ENCODE results near the gene FGD3. TPM values are rescaled to one million over a fixed set of nuclear protein-coding genes. Genes with fewer than 3 reads are reported as not detected.
A peak's percentile ranks its signal among the peaks of the same experiment; 100 is the strongest.
"Not testable (repeated sequence)": the region's sequence is repeated elsewhere in the genome, so short reads cannot be mapped to it uniquely, and the experiment has no call there.

Gene FGD3
- 10 to 100 TPM; 10.2 to 18.0 (median 10.4) TPM for total RNA-seq

DNA sequence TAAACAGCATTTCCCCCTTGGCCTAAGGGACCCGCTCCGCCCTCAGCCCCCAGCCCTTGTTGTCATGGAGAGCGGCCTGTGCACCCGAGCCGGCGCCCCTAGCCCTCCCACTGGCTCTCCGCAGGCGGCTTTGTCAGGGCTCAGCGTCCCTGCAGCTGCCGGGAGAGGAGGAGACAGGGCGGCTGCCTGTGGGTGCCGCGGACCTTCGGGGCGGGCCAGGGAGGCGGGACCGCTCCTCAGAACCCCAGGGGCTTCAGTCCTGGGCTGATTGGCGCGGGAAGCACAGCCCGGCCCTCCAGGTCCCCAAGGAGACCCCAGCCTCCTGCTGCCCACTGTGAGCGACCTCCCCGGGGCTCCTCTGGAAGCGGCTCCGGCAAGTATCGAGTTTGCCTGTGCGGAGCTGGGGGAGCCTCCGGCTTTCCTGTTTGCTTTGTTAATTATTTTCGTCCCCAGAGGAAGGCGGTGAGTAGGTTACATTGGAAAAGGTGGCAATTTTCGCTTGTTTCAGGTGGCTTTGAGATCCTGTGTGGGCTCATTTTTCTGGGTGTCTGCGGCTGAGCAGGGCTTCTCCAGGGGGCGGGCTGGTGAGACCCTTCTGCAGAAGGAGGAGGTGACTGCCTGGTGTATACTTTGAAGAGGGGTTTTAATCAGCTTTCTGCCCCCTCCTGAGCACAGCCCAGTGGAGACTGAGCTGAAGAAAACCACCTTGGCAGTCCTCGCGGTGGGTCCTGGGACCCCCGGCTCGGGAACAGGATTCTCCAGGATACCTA lies at the start of gene FGD3:
Gene FGD3 (plus strand): TSS at position 256 of the 770 bp plus-strand sequence. CDS start 28,734 bp downstream, outside the sequence.
- peak in 1 of 2 donors; percentile 50 for DNase-seq (ENCODE audit: low spot score in 2 of 2)
- no peaks in the 10 kb centered on the region for H3K4me1 ChIP-seq
- no peaks in the 10 kb centered on the region for H3K9me3 ChIP-seq
- intact Hi-C loops (cut with DNase I; ENCODE audit: low total_unique reads) = no loop called here
- H3K36me3 ChIP-seq = no peaks in the 10 kb centered on the region
- TF ChIP-seq, protein P1, sequence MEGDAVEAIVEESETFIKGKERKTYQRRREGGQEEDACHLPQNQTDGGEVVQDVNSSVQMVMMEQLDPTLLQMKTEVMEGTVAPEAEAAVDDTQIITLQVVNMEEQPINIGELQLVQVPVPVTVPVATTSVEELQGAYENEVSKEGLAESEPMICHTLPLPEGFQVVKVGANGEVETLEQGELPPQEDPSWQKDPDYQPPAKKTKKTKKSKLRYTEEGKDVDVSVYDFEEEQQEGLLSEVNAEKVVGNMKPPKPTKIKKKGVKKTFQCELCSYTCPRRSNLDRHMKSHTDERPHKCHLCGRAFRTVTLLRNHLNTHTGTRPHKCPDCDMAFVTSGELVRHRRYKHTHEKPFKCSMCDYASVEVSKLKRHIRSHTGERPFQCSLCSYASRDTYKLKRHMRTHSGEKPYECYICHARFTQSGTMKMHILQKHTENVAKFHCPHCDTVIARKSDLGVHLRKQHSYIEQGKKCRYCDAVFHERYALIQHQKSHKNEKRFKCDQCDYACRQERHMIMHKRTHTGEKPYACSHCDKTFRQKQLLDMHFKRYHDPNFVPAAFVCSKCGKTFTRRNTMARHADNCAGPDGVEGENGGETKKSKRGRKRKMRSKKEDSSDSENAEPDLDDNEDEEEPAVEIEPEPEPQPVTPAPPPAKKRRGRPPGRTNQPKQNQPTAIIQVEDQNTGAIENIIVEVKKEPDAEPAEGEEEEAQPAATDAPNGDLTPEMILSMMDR (IDR thresholded peaks at IDR 0.05) = no peak
- TF ChIP-seq POLR2A (IDR thresholded peaks at IDR 0.05) = no peak
- no peaks in the 10 kb centered on the region for H3K27me3 ChIP-seq
- peak within 1 kb of the TSS; percentile 32 to 77 (median 57) for H3K4me3 ChIP-seq
- no peak within 1 kb of the TSS for H3K27ac ChIP-seq

GRCh38 chr9:92905137-92905536 lies 42.2 kb upstream of the FGD3 start:
- H3K27ac ChIP-seq; H3K9me3 ChIP-seq; H3K4me3 ChIP-seq; intact Hi-C loops (cut with DNase I; ENCODE audit: low total_unique reads); H3K36me3 ChIP-seq; H3K27me3 ChIP-seq; H3K4me1 ChIP-seq; DNase-seq (ENCODE audit: low spot score in 2 of 2): not testable (repeated sequence)

DNA sequence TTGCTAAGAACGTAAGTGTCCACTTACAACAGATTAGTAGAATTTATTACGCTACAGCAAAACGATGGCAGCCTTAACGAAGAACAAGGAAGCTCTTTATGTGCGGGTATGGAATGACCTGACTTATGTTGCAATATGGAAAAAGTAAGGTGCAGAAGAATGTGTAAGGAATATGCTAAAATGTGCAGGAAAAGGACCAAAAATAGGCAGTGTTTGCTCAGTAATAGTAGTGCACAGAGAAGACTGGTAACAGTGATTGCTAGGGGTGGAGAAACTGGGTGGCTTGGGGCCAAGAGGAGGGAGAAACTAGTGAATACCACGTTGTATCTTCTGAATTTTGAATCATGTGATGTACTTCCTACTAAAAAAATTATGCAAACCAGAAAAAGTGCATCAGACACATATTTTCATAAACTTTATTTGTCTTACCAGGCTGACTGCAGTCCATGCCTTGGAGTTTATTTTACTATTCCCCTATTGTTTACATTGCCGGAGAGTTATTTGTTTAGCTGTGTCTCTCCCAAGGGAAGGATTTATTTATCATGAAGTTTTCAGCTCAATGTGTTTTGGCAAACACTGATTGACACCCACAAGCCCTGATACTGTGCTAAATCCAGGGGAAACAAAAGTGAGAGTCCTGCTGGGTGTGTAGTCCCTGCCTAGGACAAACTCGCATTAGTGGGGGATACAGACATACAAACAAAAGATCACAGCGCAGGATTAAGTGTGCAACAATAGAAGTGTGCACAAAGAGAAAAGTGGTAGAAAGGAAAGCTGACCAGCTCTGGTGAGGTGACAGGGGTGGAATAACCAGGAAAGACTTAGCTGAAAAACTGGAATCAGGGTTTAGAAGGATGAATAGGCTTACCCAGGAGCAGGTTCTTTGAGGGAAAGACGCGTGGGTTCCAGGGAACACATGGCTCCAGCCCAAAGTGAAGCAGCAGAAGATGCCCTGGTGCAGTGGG lies 35.5 kb upstream of the FGD3 start:
- Histone ChIP-seq H3K27me3 (peaks cover 0 to 6% of the 10 kb centered on the region in 2 donors), H3K4me1 (no peaks in the 10 kb centered on the region), H3K36me3 (no peaks in the 10 kb centered on the region), H3K9me3 (no peaks in the 10 kb centered on the region), H3K4me3 (peak overlapping the region in 1 of 3 donors; percentile 13), H3K27ac (no peak overlapping the region)
- intact Hi-C loops (cut with DNase I; ENCODE audit: low total_unique reads) = no loop called here
- TF ChIP-seq, protein P1 (IDR thresholded peaks at IDR 0.05) = no peak
- TF ChIP-seq POLR2AphosphoS5 (IDR thresholded peaks at IDR 0.05) (no peak), POLR2A (IDR thresholded peaks at IDR 0.05) (no peak)
- DNase-seq (ENCODE audit: low spot score in 2 of 2) = no peak

DNA sequence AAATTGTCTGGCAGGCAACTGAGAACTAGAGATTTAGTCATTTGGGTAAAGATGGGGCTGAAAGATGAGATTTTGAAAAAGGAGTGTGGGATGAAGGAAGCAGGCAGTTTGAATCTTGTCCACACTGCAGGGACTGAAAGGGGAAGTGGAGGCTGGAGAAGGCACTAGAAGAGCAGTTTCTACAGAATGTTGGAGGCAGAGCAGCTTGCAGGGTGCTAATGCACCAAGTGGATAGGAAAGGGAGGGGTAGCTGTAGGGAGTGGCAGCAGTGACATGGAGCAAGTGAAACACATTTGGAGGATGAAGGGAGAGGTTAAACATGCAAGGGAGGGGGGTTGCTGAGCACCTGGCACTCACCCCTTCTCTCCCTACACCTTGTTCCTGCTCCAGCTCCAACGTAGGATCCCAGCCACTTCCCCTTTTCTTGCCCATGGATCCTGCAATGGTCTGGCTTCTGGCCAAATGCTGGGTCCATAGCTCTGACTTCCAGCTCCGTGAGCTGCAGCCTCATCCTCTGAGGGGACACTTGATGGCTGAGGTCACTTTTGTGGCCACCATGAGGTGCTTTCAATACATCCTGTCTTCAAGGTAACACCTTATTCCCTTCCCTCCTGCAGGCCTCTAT lies 30.0 kb upstream of the FGD3 start:
- intact Hi-C loops (cut with DNase I; ENCODE audit: low total_unique reads) = loop anchor here (1.0 kb wide), 1 partner anchor 32 kb away; no protein-coding TSS in a partner anchor
- DNase-seq (ENCODE audit: low spot score in 2 of 2) = no peak
- Histone ChIP-seq H3K27ac (no peak overlapping the region), H3K4me1 (no peaks in the 10 kb centered on the region), H3K27me3 (peaks cover 0 to 6% of the 10 kb centered on the region in 2 donors), H3K36me3 (no peaks in the 10 kb centered on the region), H3K9me3 (no peaks in the 10 kb centered on the region), H3K4me3 (no peak overlapping the region)
- TF ChIP-seq POLR2AphosphoS5 (IDR thresholded peaks at IDR 0.05) = no peak
- TF ChIP-seq POLR2A (IDR thresholded peaks at IDR 0.05) = no peak

DNA sequence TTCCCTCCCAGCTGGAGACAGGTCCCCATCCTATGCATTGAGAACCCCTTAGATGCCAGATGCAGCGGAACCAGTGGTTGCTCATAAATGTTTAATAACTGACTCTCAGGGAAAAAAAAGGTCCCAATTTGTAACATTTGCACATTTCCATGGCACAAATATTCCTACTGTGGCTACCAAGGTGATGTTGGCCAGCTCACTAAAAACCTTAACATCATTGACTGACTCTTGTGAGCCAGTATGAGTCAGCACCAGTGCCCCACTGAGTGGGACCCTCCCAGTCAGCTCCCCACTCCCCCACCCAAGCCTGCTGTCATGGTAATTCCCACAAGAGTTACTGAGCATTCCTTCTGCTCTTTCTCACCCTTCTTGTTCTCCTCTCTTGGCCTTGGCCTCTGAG lies 26.9 kb upstream of the FGD3 start:
- no peak overlapping the region for H3K4me3 ChIP-seq
- H3K4me1 ChIP-seq = no peaks in the 10 kb centered on the region
- no peak for TF ChIP-seq POLR2AphosphoS5 (IDR thresholded peaks at IDR 0.05)
- TF ChIP-seq, protein P1 (IDR thresholded peaks at IDR 0.05) = no peak
- TF ChIP-seq POLR2A (IDR thresholded peaks at IDR 0.05) = no peak
- H3K27me3 ChIP-seq = no peaks in the 10 kb centered on the region
- no peaks in the 10 kb centered on the region for H3K9me3 ChIP-seq
- no peak overlapping the region for H3K27ac ChIP-seq
- intact Hi-C loops (cut with DNase I; ENCODE audit: low total_unique reads) = loop anchor here (5.0 kb wide), 1 partner anchor 983 kb away; no protein-coding TSS in a partner anchor
- no peaks in the 10 kb centered on the region for H3K36me3 ChIP-seq
- DNase-seq (ENCODE audit: low spot score in 2 of 2) = no peak
